ENCODE data around the gene C1RL.
"Not testable (repeated sequence)": the region's sequence is repeated elsewhere in the genome, so short reads cannot be mapped to it uniquely, and the experiment has no call there.

Gene C1RL

DNA sequence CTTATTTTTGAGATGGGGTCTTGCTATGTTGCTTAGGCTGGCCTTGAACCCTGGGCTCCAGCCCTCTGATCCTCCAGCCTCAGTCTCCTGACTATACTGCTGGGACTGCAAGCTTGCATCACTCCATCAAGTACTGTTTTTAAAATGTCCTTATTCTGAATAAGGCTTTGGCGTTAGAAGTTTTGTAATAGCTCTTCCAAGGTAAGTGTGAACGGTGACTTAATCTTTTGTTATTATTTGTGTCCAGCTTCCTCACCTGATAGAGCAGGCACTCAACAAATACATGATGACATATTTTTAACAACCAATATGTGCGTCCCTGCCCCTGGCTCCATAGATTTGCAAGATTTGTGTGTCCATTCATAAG lies 1.4 kb downstream of the C1RL start:
- Histone ChIP-seq H2AFZ (ENCODE audit: low read length) (peak overlapping the region; percentile 88), H3K4me1 (ENCODE audit: low read length) (0 out of 2 replicates have a peak, but pooled peaks cover 7% of the 10 kb centered on the region), H3F3A (ENCODE audit: insufficient read depth, low read length) (peaks cover 11% of the 10 kb centered on the region; the same call in 1 of the 2 replicates), H3K27ac (ENCODE audit: low read length) (peak overlapping the region; percentile 68; the same call in 1 of the 2 replicates), H3K27me3 (replicated peaks; ENCODE audit: insufficient read depth, low read length) (no peaks in the 10 kb centered on the region), H3K36me3 (replicated peaks; ENCODE audit: insufficient read depth, low read length) (no peaks in the 10 kb centered on the region), H3K9me3 (replicated peaks; ENCODE audit: insufficient read depth, low read length) (no peaks in the 10 kb centered on the region), H3K9me2 (replicated peaks; ENCODE audit: insufficient read depth, low read length) (no peaks in the 10 kb centered on the region), H3K4me2 (ENCODE audit: low read depth, low read length) (peak overlapping the region; percentile 95), H3K79me2 (ENCODE audit: low read length) (peaks cover 8% of the 10 kb centered on the region; the same call in 1 of the 2 replicates), H3K9ac (ENCODE audit: low read length) (peak overlapping the region; percentile 87; the same call in 1 of the 2 replicates), H3K4me3 (ENCODE audit: low read length) (peak overlapping the region; percentile 95), H4K20me1 (ENCODE audit: insufficient read depth, low read length) (no peaks in the 10 kb centered on the region)
- no peak for TF ChIP-seq EZH2phosphoT487 (IDR thresholded peaks at IDR 0.05; ENCODE audit: low read length)
- TF ChIP-seq CTCF (IDR thresholded peaks at IDR 0.05; ENCODE audit: low read length) = no peak
- no peak for TF ChIP-seq EZH2 (optimal IDR thresholded peaks at IDR 0.05; ENCODE audit: low read depth, low read length)
- DNase-seq = no peak

DNA sequence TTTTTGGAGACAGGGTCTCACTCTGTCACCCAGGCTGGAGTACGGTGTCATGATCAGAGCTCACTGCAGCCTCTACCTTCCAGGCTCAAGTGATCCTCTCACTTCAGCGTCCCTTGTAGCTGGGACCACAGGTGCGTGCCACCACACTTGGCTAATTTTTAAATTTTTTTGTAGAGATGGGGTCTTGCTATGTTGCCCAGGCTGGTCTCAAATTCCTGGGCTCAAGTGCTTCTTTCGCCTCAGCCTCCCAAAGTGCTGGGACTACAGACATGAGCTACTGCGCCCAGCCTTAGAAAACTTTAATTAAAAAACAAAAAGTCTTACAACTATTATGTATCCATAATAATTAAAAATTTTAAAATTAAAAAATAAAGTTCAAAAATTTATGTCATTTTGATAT lies 1.8 kb downstream of the C1RL start:
- H3K79me2 ChIP-seq (ENCODE audit: low read length); H3K4me3 ChIP-seq (ENCODE audit: low read length); H3K9ac ChIP-seq (ENCODE audit: low read length); DNase-seq; H2AFZ ChIP-seq (ENCODE audit: low read length); H3K27ac ChIP-seq (ENCODE audit: low read length); H3K9me2 ChIP-seq (replicated peaks; ENCODE audit: insufficient read depth, low read length); H3K4me2 ChIP-seq (ENCODE audit: low read depth, low read length); H3K27me3 ChIP-seq (replicated peaks; ENCODE audit: insufficient read depth, low read length); H4K20me1 ChIP-seq (ENCODE audit: insufficient read depth, low read length); H3K36me3 ChIP-seq (replicated peaks; ENCODE audit: insufficient read depth, low read length); H3K4me1 ChIP-seq (ENCODE audit: low read length); H3K9me3 ChIP-seq (replicated peaks; ENCODE audit: insufficient read depth, low read length): not testable (repeated sequence)
- peaks cover 11% of the 10 kb centered on the region; the same call in 1 of the 2 replicates for H3F3A ChIP-seq (ENCODE audit: insufficient read depth, low read length)

DNA sequence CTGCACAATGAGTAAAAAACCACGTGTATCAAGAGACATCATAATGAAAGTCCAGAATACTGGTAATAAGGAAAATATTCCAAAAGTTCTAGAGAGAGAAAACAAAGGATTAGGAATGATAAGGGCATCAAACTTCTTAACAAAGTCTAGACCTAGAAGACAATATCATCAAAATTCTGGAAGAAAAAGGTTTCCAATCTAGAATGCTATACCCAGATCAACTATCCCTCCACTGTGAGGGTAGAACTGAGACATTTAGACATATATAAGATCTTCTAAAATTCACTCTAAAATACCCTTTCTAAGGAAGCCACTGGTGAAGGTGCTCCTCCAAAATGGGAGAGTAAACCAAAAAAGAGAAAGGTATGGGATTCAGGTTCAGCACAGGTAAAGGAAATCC lies 2.9 kb downstream of the C1RL start:
- H3K9me3 ChIP-seq (replicated peaks; ENCODE audit: insufficient read depth, low read length) = no peaks in the 10 kb centered on the region
- H2AFZ ChIP-seq (ENCODE audit: low read length) = no peak overlapping the region
- no peaks in the 10 kb centered on the region for H3K36me3 ChIP-seq (replicated peaks; ENCODE audit: insufficient read depth, low read length)
- H3K9me2 ChIP-seq (replicated peaks; ENCODE audit: insufficient read depth, low read length) = no peaks in the 10 kb centered on the region
- H3K27me3 ChIP-seq (replicated peaks; ENCODE audit: insufficient read depth, low read length) = no peaks in the 10 kb centered on the region
- H3K27ac ChIP-seq (ENCODE audit: low read length) = no peak overlapping the region
- H3K4me1 ChIP-seq (ENCODE audit: low read length) = 0 out of 2 replicates have a peak, but pooled peaks cover 7% of the 10 kb centered on the region
- no peaks in the 10 kb centered on the region for H4K20me1 ChIP-seq (ENCODE audit: insufficient read depth, low read length)
- peaks cover 11% of the 10 kb centered on the region; the same call in 1 of the 2 replicates for H3F3A ChIP-seq (ENCODE audit: insufficient read depth, low read length)
- no peak overlapping the region for H3K9ac ChIP-seq (ENCODE audit: low read length)
- no peak overlapping the region for H3K4me2 ChIP-seq (ENCODE audit: low read depth, low read length)
- peaks cover 8% of the 10 kb centered on the region; the same call in 1 of the 2 replicates for H3K79me2 ChIP-seq (ENCODE audit: low read length)
- no peak for DNase-seq
- no peak overlapping the region for H3K4me3 ChIP-seq (ENCODE audit: low read length)
- TF ChIP-seq CTCF (IDR thresholded peaks at IDR 0.05; ENCODE audit: low read length) = no peak
- no peak for TF ChIP-seq EZH2 (optimal IDR thresholded peaks at IDR 0.05; ENCODE audit: low read depth, low read length)
- TF ChIP-seq EZH2phosphoT487 (IDR thresholded peaks at IDR 0.05; ENCODE audit: low read length) = no peak

GRCh38 chr12:7103837-7104584 lies 5.0 kb downstream of the C1RL start:
- Histone ChIP-seq H3K27ac (ENCODE audit: low read length) (no peak overlapping the region), H3K9me2 (replicated peaks; ENCODE audit: insufficient read depth, low read length) (no peaks in the 10 kb centered on the region), H3K9me3 (replicated peaks; ENCODE audit: insufficient read depth, low read length) (no peaks in the 10 kb centered on the region), H3K4me2 (ENCODE audit: low read depth, low read length) (no peak overlapping the region), H3K4me1 (ENCODE audit: low read length) (0 out of 2 replicates have a peak, but pooled peaks cover 2% of the 10 kb centered on the region), H3K36me3 (replicated peaks; ENCODE audit: insufficient read depth, low read length) (no peaks in the 10 kb centered on the region), H2AFZ (ENCODE audit: low read length) (no peak overlapping the region), H4K20me1 (ENCODE audit: insufficient read depth, low read length) (no peaks in the 10 kb centered on the region), H3F3A (ENCODE audit: insufficient read depth, low read length) (peaks cover 11% of the 10 kb centered on the region; the same call in 1 of the 2 replicates), H3K4me3 (ENCODE audit: low read length) (no peak overlapping the region), H3K9ac (ENCODE audit: low read length) (no peak overlapping the region), H3K27me3 (replicated peaks; ENCODE audit: insufficient read depth, low read length) (no peaks in the 10 kb centered on the region), H3K79me2 (ENCODE audit: low read length) (peaks cover under 1% of the 10 kb centered on the region; the same call in 1 of the 2 replicates)
- DNase-seq = no peak
- no peak for TF ChIP-seq EZH2 (optimal IDR thresholded peaks at IDR 0.05; ENCODE audit: low read depth, low read length)

Data from MM.1S (cell line).